NCI-H2227 treated with DMSO at 0.1 percent for 48 hours (cell line): ENCODE results near the gene MTURN.
"Not testable (repeated sequence)": the region's sequence is repeated elsewhere in the genome, so short reads cannot be mapped to it uniquely, and the experiment has no call there.

Experiments
- DNase-seq: peaks from one replicate; lab custom pipeline; 2025; lab: John Stamatoyannopoulos, UW

Gene MTURN

DNA sequence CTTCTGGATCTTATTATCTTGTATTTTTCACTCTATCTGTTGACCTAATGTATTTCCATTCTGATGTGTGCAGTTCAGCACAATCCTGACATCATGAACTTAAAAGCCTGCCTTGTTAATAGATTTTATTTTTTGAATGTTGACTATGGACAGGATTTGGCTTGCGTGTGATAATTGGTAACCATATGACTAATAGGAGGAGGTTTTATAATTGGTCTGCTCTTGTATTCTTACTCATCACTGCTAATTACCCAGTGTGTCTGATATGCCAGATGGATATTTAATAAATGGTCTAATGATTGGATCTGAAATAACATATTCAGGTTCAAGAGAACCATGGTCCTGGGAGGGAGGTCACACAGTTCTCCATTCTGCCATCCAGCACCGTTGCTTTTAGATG lies 45.9 kb downstream of the MTURN start:
- no peak for DNase-seq

- no peak for DNase-seq
Measured at GRCh38 chr7:30181211-30181610, 46.4 kb downstream of the MTURN start.

DNA sequence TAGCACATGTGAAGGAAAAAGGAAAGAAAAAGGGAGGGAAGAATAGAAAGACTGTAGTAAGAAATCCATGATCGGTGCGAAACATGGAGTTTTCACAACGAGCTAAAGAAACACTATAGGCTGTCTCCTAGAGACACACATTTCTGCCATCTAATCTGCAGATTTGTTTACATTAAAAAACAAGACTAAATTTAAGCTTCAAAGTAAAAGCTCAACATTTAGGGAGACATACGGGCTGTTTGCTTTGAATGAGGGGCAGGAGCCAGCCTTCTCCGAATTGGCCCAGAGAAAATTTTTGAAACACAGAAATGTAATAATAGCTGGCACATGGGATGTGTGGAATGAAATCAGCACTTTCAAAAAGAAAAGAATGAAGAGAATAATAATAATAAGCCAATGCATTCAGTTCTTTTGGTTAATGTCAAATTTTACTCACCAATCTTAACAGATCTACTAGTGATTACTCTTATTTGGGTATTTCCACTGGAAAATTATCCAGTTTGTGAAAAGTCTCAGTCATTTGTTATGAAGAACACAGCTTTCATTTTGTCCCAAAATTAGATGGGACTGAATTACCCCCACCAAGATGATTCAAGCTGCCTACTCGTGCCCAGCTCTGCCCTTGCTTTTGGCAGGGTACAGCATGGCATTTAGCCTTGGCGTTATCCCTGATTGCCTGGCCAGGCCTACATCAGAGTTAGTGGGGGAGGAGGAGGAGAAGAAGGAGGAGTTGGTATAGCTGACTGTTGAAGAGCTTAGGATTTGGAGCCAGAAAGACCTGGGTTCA lies 47.1 kb downstream of the MTURN start:
- DNase-seq = no peak

- DNase-seq = no peak
Measured at GRCh38 chr7:30182814-30183213, 48.0 kb downstream of the MTURN start.

DNA sequence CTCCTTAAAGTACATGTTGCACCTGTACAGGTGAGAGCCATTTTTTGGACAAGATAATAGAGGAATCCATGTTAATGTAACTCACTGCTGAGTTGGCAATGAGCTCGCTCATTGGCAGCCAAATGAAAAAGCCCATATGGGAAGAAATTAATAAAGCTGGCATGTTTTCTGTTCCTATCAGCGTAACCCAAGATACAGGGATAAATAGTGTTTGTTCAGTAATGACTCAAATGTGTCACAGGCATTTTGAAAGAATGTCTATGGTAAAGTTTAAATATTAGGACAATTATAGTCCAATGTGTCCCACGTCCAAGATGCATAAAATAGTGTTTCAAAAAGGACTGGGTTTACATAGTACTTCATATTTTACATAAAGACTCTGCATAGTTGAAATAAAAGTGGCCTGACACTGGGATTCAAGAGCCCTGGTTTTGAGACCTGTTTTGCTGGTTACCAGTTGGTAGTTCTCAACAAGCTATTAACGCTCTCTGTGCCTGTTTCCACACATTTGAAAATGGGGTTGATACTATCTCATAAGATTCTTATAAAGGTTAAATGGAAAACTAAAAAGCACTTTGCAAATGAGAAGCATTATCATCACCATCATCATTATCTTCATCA lies 49.1 kb downstream of the MTURN start:
- DNase-seq = no peak

- no peak for DNase-seq
Measured at GRCh38 chr7:30184791-30185487, 50.2 kb downstream of the MTURN start.

GRCh38 chr7:30185496-30185895 lies 50.7 kb downstream of the MTURN start:
- no peak for DNase-seq

DNA sequence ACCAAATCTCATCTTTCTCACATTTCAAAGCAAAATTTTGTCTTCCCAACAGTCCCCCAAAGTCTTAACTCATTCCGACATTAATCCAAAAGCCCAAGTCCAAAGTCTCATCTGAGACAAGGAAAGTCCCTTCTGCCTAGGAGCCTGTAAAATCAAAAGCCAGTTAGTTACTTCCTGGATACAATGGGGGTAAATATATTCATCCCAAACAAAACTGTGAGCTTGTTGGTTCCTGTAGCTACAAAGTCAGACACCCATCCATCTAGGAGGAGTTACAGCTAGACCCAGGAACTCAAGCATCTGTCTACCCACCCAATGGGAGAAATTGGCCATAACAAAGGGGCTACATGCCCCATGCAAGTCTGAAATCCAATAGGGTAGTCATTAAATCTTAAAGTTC lies 51.9 kb downstream of the MTURN start:
- no peak for DNase-seq

DNA sequence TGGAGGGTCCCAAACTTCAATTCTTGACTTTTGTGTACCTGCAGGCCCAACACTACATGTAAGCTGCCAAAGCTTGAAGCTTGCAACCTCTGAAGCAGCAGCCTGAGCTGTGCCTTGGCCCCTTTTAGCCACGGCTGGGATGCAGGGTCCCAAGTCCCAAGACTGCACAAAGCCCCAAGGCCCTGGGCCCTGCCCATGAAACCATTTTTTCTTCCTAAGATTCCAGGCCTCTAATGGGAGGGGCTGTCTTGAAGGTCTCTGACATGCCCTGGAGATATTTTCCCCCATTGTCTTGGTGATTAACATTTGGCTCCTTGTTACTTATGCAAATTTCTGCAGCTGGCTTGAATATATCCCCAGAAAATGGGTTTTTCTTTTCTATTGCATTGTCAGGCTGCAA lies 52.7 kb downstream of the MTURN start:
- no peak for DNase-seq

DNA sequence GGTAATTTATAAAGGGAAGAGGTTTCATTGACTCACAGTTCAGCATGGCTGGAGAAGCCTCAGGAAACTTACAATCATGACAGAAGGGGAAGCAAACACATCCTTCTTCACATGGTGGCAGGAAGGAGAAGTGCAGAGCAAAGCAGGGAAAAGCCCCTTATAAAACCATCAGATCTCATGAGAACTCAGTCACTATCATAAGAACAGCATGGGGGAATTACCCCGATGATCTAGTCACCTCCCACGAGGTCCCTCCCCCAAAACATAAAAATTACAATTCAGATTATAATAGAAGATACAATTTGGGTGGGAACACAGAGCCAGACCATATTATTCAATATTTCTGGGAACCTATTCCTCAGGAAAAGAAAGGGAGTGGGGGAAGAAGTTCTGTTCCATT lies 53.6 kb downstream of the MTURN start:
- not testable (repeated sequence) for DNase-seq

- no peak for DNase-seq
Measured at GRCh38 chr7:30188811-30189210, 54.0 kb downstream of the MTURN start.

- DNase-seq = no peak
Measured at GRCh38 chr7:30191809-30192208, 57.0 kb downstream of the MTURN start.

- no peak for DNase-seq
Measured at GRCh38 chr7:30193336-30193943, 58.7 kb downstream of the MTURN start.

DNA sequence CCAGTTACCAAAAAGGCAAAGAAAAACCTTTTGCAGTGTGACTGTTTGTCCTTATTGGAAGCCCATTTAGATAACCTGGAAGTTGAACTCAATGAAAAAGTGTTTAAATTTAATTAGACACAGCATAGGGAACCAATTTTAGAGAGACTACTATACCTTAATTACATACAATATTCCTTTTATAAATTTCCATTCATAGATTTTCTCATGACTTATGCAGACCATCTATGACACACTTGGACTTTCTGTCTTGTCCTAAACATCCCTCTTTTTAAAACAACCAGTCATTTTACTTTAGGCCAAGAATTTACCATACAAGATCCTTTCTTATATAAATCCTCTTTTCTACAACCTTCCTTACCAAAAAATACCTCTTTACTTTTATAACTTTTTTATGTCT lies 61.6 kb downstream of the MTURN start:
- no peak for DNase-seq

DNA sequence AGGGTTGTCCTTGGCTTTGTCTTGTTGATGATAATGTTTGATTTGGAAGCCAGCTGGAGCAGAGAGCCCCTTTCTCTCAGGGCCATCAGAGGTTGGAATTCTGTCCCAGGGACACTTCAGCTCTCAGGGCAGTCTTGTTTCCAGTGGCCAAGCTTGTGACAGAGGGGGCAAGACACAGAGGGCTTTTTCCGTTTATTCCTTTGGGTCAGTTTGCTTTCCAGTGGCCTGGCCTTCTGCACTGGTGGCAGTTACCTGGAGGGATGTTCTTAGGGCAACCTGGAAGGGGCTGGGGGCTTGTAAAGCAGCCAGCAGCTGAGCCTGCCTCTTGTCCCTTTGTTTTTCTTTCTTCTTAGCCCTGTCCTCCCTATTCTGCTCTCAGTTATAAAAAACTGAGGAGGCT lies 62.7 kb downstream of the MTURN start:
- DNase-seq = no peak

- DNase-seq = no peak
Measured at GRCh38 chr7:30199271-30199670, 64.5 kb downstream of the MTURN start.

DNA sequence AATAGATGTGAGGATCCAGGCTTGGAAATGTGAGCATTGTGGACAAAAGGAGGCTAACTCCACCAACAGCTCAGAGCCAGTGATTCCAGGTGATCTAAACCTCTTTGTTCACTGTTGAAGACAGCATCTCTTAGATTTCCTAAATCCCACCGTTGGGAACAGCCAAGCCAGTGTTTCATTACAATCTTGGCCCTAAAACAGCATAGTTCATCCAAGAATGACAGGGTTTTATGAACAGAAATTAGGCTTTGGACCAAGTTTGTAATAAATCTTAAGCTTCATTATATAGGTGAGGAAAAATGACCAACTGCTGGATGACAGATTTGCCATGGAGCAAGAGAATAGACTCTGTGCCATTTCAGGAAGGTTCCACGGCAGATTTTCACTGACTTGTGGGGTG lies 65.8 kb downstream of the MTURN start:
- no peak for DNase-seq

DNA sequence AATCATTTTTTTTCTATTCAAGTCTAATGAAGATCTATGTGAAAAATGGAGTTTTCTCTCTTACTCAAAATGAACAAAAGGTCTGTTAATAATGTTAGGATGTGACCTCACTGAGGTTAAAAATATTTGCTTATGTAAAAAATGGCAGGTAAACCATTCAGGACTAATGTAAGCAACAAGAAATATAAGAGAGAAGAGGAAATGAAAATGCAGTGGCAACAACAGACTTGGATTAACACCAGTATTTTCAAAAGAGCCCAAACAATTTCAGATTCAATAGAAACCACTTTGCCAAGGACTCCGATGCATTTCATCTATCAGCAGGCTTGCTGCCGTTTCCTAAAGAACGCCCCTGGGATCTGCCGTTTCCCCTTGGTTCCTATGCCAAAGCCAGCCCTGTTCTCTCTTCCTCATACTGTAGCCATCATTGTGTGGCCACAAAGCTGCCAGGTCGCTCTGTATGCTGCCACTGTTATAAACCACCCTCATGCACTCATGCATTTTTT lies 66.4 kb downstream of the MTURN start:
- no peak for DNase-seq

- no peak for DNase-seq
Measured at GRCh38 chr7:30201921-30202320, 67.1 kb downstream of the MTURN start.

DNA sequence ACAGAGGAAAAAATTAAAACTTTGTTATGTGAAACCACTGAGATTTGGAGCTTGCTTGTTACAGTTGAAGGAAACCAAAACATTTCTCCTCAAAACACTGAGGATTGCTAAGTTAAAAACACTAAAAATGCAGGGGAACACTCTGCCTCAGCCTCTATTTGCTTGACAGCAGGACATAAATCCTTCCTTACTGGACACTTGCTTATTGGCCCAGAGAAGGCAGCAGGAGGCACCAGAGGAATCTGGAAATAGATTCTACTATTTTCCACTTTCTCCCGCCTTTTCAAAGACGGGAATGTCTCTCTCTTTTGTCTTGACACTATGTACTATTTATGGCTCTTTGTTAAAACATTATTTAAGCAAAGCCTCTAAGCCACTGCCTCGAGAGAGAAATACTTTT lies 67.9 kb downstream of the MTURN start:
- no peak for DNase-seq

DNA sequence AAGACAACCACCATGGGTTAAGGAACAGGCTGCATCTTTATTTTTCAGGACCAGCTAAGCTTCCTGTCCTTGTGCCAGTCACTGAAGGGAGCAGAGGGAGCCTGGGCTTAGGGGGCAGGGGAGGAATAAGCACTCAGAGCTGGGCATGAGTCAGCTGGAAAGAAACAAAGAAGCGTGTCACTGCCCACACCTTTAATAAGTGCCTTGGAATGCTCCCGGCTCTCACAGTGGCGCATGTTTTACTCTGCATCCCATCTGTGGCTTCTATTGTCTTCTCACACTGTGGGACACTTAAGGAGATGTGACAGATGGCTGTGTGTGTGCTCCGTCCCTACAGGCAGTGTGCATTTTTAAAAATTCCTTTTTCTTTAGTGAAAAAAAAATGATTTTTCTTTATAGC lies 71.7 kb downstream of the MTURN start:
- DNase-seq = peak; percentile 32

DNA sequence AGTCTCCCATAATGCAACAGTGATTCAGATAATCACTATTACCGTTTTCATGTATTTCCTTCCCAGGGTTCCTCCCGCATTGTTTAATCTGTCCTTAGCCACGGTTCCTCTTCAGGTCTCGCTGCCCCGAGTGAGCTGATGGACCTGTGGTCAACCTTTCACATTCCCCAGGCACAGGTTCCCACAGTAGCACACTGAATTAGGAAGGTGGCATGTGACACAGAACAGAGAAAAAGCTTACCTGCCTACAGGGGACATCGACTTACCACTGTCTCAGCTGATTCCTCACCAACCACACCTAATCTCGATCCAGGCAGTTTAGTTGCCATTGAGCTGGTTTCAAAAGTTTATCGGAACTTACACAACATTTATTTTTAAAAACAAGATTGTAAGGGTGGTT lies 72.2 kb downstream of the MTURN start:
- DNase-seq = no peak

GRCh38 chr7:30207376-30207775 lies 72.6 kb downstream of the MTURN start:
- no peak for DNase-seq
